Suprapubic skin (tissue), 4 donors: ENCODE data around the gene HPDL. TPM values are rescaled to one million over a fixed set of nuclear protein-coding genes. Genes with fewer than 3 reads are reported as not detected.

Source experiments
- DNase-seq, 2 donors: peaks; one replicate each; pipeline ENCODE4 v3.0.0-alpha.2; 2019; ENCODE audit warnings: low spot score in 2 of 2
- H3K27ac ChIP-seq: fragments of 200-600 bp; sonication (generic); one replicate; pipeline ENCODE4 v1.5.1; 2019
- H3K27me3 ChIP-seq: fragments of 200-600 bp; sonication (generic); one replicate; pipeline ENCODE4 v1.5.1; 2019
- H3K36me3 ChIP-seq: fragments of 200-600 bp; sonication (generic); one replicate; pipeline ENCODE4 v1.5.1; 2019
- H3K4me1 ChIP-seq: fragments of 200-600 bp; sonication (generic); one replicate; pipeline ENCODE4 v1.5.1; 2019
- H3K4me3 ChIP-seq: fragments of 200-600 bp; sonication (generic); one replicate; pipeline ENCODE4 v1.5.1; 2019; ENCODE audit warnings: mild to moderate bottlenecking
- H3K9me3 ChIP-seq: fragments of 200-600 bp; sonication (generic); one replicate; pipeline ENCODE4 v1.5.1; 2019
- EP300 ChIP-seq: sonication (generic); formaldehyde crosslinking; IDR thresholded peaks from one replicate; pipeline ENCODE4 v1.6.1; 2017; ENCODE audit warnings: antibody characterized with exemption
- POLR2A ChIP-seq, 2 donors: fragments of 450-650 bp; IDR thresholded peaks; one replicate each; pipeline ENCODE4 v1.6.1; 2017; ENCODE audit warnings: antibody characterized with exemption in 2 of 2, mild to moderate bottlenecking in 2 of 2, moderate library complexity in 2 of 2
- POLR2AphosphoS5 ChIP-seq, 3 donors: sonication (generic); formaldehyde crosslinking; IDR thresholded peaks; one replicate each; pipeline ENCODE4 v1.6.1; 2017; ENCODE audit warnings: antibody characterized with exemption in 3 of 3
- WGBS: methylation state at CpG from one replicate; pipeline ENCODE4 v1.1.5; 2018; 5-methylcytosine and 5-hydroxymethylcytosine counted together
- total RNA-seq, 4 donors: library from RNA; depleted of rRNA; stranded (reverse); fragments of >200 nt; gene quantifications; one replicate each; pipeline ENCODE4 v1.1.0, GENCODE V29; 2016
- TF ChIP-seq, protein P1 (sequence below), 2 donors: fragments of 200-600 bp in 1 of 2; fragments of 450-650 bp in 1 of 2; sonication (generic) in 1 of 2; IDR thresholded peaks; one replicate each; pipeline ENCODE4 v1.5.1; 2016 to 2019; ENCODE audit warnings: antibody characterized with exemption in 2 of 2, mild to moderate bottlenecking in 1 of 2, moderate library complexity in 1 of 2

Gene HPDL
- total RNA-seq, 4 donors from 2014 or later, result 1.1 to 3.3 (median 2.7) TPM; not detected in 1

DNA sequence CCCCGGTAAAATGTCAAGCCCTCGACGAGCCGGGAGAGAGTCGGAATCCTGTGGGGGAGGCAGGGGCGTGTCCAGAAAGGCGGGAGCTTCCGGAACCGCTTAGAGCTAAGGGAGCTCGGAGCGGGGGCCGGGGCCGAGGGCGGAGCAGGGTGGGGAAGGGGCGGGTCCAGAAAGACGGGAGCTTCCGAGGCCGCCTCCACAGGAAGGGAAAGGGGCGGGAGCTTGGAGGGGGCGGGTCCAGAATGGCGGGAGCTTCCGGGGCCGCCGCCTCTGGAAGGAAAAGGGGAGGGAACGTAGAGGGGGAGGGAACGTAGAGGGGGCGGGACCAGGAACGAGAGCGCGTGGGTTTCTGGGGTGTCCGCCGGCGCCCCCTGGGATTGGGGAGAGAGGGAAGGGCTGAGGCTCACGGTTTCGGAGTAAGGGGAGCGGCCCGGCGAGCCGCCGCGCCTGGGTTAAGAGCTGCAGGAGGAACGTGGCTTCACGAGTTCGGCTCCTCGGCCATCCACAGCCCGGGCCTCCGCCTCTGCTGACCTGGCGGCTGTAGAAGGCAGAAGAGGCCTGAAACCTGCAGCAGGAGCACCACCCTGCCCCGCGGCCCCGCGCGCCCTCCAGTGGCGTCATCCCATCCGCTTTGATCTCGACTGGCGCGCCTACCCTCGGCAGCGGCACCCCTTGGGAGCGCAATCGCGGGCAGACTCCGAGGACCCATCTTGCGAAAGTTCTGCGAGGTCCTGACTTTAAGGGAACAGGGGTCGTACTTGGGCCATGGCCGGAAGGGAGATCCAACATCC, 23.0 kb upstream of the HPDL start:
- peak; percentile 99 for DNase-seq
- Histone ChIP-seq H3K36me3 (no peaks in the 10 kb centered on the region), H3K27me3 (no peaks in the 10 kb centered on the region), H3K4me3 (peak overlapping the region; percentile 73), H3K4me1 (peaks cover 15% of the 10 kb centered on the region), H3K9me3 (no peaks in the 10 kb centered on the region), H3K27ac (peak overlapping the region; percentile 86)
- no peak for TF ChIP-seq EP300
- TF ChIP-seq, protein P1, sequence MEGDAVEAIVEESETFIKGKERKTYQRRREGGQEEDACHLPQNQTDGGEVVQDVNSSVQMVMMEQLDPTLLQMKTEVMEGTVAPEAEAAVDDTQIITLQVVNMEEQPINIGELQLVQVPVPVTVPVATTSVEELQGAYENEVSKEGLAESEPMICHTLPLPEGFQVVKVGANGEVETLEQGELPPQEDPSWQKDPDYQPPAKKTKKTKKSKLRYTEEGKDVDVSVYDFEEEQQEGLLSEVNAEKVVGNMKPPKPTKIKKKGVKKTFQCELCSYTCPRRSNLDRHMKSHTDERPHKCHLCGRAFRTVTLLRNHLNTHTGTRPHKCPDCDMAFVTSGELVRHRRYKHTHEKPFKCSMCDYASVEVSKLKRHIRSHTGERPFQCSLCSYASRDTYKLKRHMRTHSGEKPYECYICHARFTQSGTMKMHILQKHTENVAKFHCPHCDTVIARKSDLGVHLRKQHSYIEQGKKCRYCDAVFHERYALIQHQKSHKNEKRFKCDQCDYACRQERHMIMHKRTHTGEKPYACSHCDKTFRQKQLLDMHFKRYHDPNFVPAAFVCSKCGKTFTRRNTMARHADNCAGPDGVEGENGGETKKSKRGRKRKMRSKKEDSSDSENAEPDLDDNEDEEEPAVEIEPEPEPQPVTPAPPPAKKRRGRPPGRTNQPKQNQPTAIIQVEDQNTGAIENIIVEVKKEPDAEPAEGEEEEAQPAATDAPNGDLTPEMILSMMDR (IDR thresholded peaks at IDR 0.05), result peak; percentile 37 to 55
- peak in 1 of 2 donors; percentile 26 for TF ChIP-seq POLR2A (IDR thresholded peaks at IDR 0.05)
- TF ChIP-seq POLR2AphosphoS5 (IDR thresholded peaks at IDR 0.05), result peak in 2 of 3 donors; percentile 51 to 75
- under 1% methylated on average over 41 of the region's 68 CpGs for WGBS

DNA sequence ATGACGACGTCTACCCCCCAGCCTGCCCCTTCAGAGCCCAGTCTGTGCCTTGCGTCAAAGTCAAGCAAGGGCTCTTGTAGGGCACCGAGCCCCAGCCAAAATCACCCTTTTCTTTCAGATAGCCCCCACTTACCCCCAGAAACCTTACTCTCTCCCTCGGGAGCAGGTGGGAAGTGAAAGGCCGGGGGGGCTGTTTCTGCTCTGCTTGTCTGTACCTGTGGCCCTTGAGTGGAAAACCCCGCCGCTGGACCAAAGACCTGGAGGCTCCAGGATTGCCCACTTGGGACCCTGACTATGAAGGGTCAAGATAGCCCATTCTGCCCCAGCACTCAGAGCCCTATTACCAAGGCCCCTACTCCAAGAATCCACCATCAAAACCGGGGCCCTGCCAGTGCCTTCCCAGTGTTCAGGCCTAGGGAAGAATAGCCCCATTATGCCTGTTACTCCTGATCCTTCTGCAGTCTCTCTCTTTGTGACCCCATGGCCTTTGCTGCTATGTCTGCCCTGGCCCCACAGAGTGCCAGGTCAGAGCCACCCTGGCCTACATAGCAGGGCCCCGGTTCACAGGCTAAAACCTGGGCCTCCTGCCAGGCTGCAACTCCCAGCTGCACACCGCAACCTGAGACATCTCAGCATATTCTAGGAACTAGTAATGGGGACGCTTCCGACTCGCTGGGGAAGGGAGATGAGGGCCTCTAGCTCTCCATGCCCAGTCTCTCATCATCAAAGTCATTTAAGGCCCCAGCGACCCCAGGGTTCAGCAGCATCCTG, 22.2 kb upstream of the HPDL start:
- Histone ChIP-seq H3K4me3 (peak overlapping the region; percentile 73), H3K9me3 (no peaks in the 10 kb centered on the region), H3K36me3 (no peaks in the 10 kb centered on the region), H3K27ac (peak overlapping the region; percentile 86), H3K27me3 (no peaks in the 10 kb centered on the region), H3K4me1 (peaks cover 15% of the 10 kb centered on the region)
- WGBS, result 41% methylated on average over 11 of the region's 15 CpGs
- peak in 1 of 2 donors; percentile 72 for DNase-seq
- TF ChIP-seq EP300 (no peak), POLR2AphosphoS5 (IDR thresholded peaks at IDR 0.05) (no peak), POLR2A (IDR thresholded peaks at IDR 0.05) (no peak)
- TF ChIP-seq, protein P1 (IDR thresholded peaks at IDR 0.05), result no peak

DNA sequence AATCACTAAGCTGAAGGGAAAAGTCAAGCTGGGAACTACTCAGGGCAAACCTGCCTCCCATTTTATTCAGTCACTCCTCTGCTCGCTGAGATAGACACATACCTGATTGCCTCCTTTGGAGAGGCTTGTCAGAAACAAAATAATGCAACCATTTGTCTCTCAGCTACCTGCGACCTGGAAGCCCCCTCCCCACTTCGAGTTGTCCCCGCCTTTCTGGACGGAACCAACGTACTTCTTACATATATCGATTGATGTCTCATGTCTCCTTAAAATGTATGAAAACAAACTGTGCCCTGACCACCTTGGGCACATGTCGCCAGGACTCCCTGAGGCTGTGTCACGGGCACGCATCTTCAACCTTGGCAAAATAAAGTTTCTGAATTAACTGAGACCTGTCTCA, 21.5 kb upstream of the HPDL start:
- H3K36me3 ChIP-seq, result no peaks in the 10 kb centered on the region
- no peaks in the 10 kb centered on the region for H3K9me3 ChIP-seq
- no peak overlapping the region for H3K4me3 ChIP-seq
- H3K27me3 ChIP-seq, result no peaks in the 10 kb centered on the region
- no peak overlapping the region for H3K27ac ChIP-seq
- peaks cover 15% of the 10 kb centered on the region for H3K4me1 ChIP-seq
- TF ChIP-seq POLR2AphosphoS5 (IDR thresholded peaks at IDR 0.05), result no peak
- TF ChIP-seq EP300, result no peak
- TF ChIP-seq, protein P1 (IDR thresholded peaks at IDR 0.05), result no peak
- DNase-seq, result no peak
- WGBS, result 87% methylated on average over 10 of the region's 10 CpGs

DNA sequence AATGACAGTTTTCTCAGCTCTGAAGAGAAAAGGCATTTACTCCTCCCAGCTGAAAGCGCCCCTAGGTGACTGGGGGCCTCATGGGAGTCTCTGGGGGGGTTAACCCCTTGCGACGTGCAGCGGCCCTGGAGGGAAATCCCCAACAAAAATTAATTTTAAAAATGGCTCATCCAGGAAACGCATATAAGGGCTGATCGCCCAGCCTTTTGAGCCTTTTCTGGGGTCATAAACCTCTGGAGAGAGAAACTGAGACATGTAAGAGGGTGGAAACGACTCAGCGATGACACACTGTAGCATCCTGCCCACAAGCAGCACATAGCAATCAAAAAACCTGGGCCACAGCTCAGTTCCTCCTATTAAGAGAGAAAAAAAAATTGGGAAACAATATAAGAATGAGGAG, 20.4 kb upstream of the HPDL start:
- Histone ChIP-seq H3K27me3 (no peaks in the 10 kb centered on the region), H3K36me3 (no peaks in the 10 kb centered on the region), H3K4me1 (peaks cover 15% of the 10 kb centered on the region), H3K27ac (no peak overlapping the region), H3K9me3 (no peaks in the 10 kb centered on the region), H3K4me3 (no peak overlapping the region)
- TF ChIP-seq POLR2AphosphoS5 (IDR thresholded peaks at IDR 0.05) (no peak), EP300 (no peak), POLR2A (IDR thresholded peaks at IDR 0.05) (no peak)
- TF ChIP-seq, protein P1 (IDR thresholded peaks at IDR 0.05), result no peak
- 43% methylated on average over 8 of the region's 8 CpGs for WGBS
- no peak for DNase-seq

DNA sequence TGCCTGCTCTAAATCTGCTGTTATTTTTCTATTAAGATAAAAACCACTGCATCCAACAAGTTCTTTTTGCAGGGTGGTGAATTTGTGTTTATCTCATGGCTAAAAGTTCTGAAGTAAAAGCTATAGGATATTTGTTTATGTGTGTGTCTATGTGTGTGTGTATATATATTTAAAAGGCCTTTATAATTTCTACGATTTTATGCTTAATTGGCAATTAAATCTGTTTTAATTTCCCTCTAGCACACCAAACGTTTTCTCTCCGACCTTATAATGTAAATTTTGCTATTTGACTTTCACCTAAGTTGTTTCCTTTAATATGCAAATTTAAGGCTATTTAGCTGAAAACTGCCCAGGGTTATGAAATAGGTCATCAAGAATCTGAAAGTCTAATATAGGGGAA, 19.8 kb upstream of the HPDL start:
- Histone ChIP-seq H3K27ac (no peak overlapping the region), H3K4me1 (peaks cover 15% of the 10 kb centered on the region), H3K9me3 (no peaks in the 10 kb centered on the region), H3K36me3 (no peaks in the 10 kb centered on the region), H3K4me3 (no peak overlapping the region), H3K27me3 (no peaks in the 10 kb centered on the region)
- no peak for DNase-seq
- no peak for TF ChIP-seq POLR2AphosphoS5 (IDR thresholded peaks at IDR 0.05)
- TF ChIP-seq EP300, result no peak
- 78% methylated on average over 3 of the region's 3 CpGs for WGBS
